T-helper 17 cell (primary cell): ENCODE data around the gene SLC35F3. TPM values are rescaled to one million over a fixed set of nuclear protein-coding genes. Genes with fewer than 3 reads are reported as not detected.

Source experiments
- ATAC-seq: fragments of 150-1000 bp; cut with Tn5 transposase; 2 replicates; pipeline ENCODE4 v1.10.0; 2021; ENCODE audit warnings: mild to moderate bottlenecking, moderate library complexity
- DNase-seq, 3 donors: peaks; one replicate each; pipeline versions ENCODE4 v3.0.0 to v3.0.0-alpha.2; 2020 to 2021
- H3K9me3 ChIP-seq: one replicate; pipeline ENCODE4 v1.7.0; 2013; ENCODE audit warnings: low read length, mild to moderate bottlenecking; ENCODE audit not compliant: control insufficient read depth, poor library complexity, severe bottlenecking
- H3K27ac Mint-ChIP-seq: one replicate; pipeline ENCODE4 v1.8.0; 2022; ENCODE audit warnings: mild to moderate bottlenecking, moderate library complexity, mixed read lengths
- H3K27me3 Mint-ChIP-seq: one replicate; pipeline ENCODE4 v1.8.0; 2022; ENCODE audit warnings: mixed read lengths
- H3K36me3 Mint-ChIP-seq: one replicate; pipeline ENCODE4 v1.8.0; 2022; ENCODE audit warnings: low read depth, mixed read lengths
- H3K4me1 Mint-ChIP-seq: one replicate; pipeline ENCODE4 v1.8.0; 2022; ENCODE audit warnings: mild to moderate bottlenecking, mixed read lengths
- H3K4me3 Mint-ChIP-seq: one replicate; pipeline ENCODE4 v1.8.0; 2022; ENCODE audit warnings: mild to moderate bottlenecking, moderate library complexity, mixed read lengths
- total RNA-seq, 4 donors: library from RNA in 2 of 4; stranded (reverse) in 2 of 4; gene quantifications; one replicate each; pipeline ENCODE4 v1.2.3 and lab custom pipeline; 2022 to 2026

SLC35F3 gene
- under 1 TPM in 1 of 2 donors, not detected in 1; 0.10 TPM for total RNA-seq
- 0.83 to 1.3 reads per million in 2 donors for total RNA-seq (lab: John Stamatoyannopoulos, UW)

GRCh38 chr1:233904633-233905415 is at the start of gene SLC35F3:
TSS of gene SLC35F3 (plus strand) at chr1:233904676.
- peaks cover 52% of the 10 kb centered on the region for H3K27me3 Mint-ChIP-seq
- DNase-seq (no peak), ATAC-seq (no peak)
- peak within 1 kb of the TSS; percentile 10 for H3K4me3 Mint-ChIP-seq
- no peaks in the 10 kb centered on the region for H3K4me1 Mint-ChIP-seq
- H3K27ac Mint-ChIP-seq, result no peak within 1 kb of the TSS
- H3K9me3 ChIP-seq, result no peaks in the 10 kb centered on the region
- peaks cover 2% of the 10 kb centered on the region for H3K36me3 Mint-ChIP-seq

GRCh38 chr1:233859446-233859845 is 45.0 kb upstream of the SLC35F3 start:
- Mint-ChIP-seq H3K4me3 (no peak overlapping the region), H3K27ac (no peak overlapping the region), H3K4me1 (no peaks in the 10 kb centered on the region), H3K27me3 (peaks cover 9% of the 10 kb centered on the region), H3K36me3 (no peaks in the 10 kb centered on the region)
- no peak for DNase-seq
- H3K9me3 ChIP-seq, result no peaks in the 10 kb centered on the region
- ATAC-seq, result no peak

- H3K9me3 ChIP-seq, result no peaks in the 10 kb centered on the region
- no peak for ATAC-seq
- no peak for DNase-seq
- Mint-ChIP-seq H3K27me3 (no peaks in the 10 kb centered on the region), H3K4me1 (no peaks in the 10 kb centered on the region), H3K36me3 (no peaks in the 10 kb centered on the region), H3K4me3 (no peak overlapping the region), H3K27ac (no peak overlapping the region)
Measured at GRCh38 chr1:233863901-233864545, 40.5 kb upstream of the SLC35F3 start.

- no peaks in the 10 kb centered on the region for H3K4me1 Mint-ChIP-seq
- no peaks in the 10 kb centered on the region for H3K36me3 Mint-ChIP-seq
- H3K27ac Mint-ChIP-seq, result no peak overlapping the region
- H3K9me3 ChIP-seq, result no peaks in the 10 kb centered on the region
- no peak for ATAC-seq
- H3K4me3 Mint-ChIP-seq, result no peak overlapping the region
- no peaks in the 10 kb centered on the region for H3K27me3 Mint-ChIP-seq
- no peak for DNase-seq
Measured at GRCh38 chr1:233864578-233864977, 39.9 kb upstream of the SLC35F3 start.

GRCh38 chr1:233865216-233865615 is 39.3 kb upstream of the SLC35F3 start:
- no peaks in the 10 kb centered on the region for H3K27me3 Mint-ChIP-seq
- no peaks in the 10 kb centered on the region for H3K4me1 Mint-ChIP-seq

GRCh38 chr1:233865902-233866301 is 38.6 kb upstream of the SLC35F3 start:
- no peak overlapping the region for H3K27ac Mint-ChIP-seq
- H3K4me3 Mint-ChIP-seq, result no peak overlapping the region
- DNase-seq, result no peak
- H3K36me3 Mint-ChIP-seq, result no peaks in the 10 kb centered on the region
- no peaks in the 10 kb centered on the region for H3K9me3 ChIP-seq
- H3K4me1 Mint-ChIP-seq, result no peaks in the 10 kb centered on the region
- ATAC-seq, result no peak
- no peaks in the 10 kb centered on the region for H3K27me3 Mint-ChIP-seq

More at GRCh38 chr1:233865216-233865615, 39.3 kb upstream of the SLC35F3 start:
- Mint-ChIP-seq H3K27ac (no peak overlapping the region), H3K36me3 (no peaks in the 10 kb centered on the region), H3K4me3 (no peak overlapping the region)
- no peak for DNase-seq
- ATAC-seq, result no peak
- no peaks in the 10 kb centered on the region for H3K9me3 ChIP-seq

- no peaks in the 10 kb centered on the region for H3K9me3 ChIP-seq
- Mint-ChIP-seq H3K4me3 (no peak overlapping the region), H3K27me3 (no peaks in the 10 kb centered on the region), H3K4me1 (no peaks in the 10 kb centered on the region), H3K27ac (no peak overlapping the region), H3K36me3 (no peaks in the 10 kb centered on the region)
- ATAC-seq (no peak), DNase-seq (no peak)
Measured at GRCh38 chr1:233867028-233867427, 37.4 kb upstream of the SLC35F3 start.

- H3K4me3 Mint-ChIP-seq, result no peak overlapping the region
- ATAC-seq (no peak), DNase-seq (no peak)
- H3K4me1 Mint-ChIP-seq, result no peaks in the 10 kb centered on the region
- H3K36me3 Mint-ChIP-seq, result no peaks in the 10 kb centered on the region
- H3K27ac Mint-ChIP-seq, result no peak overlapping the region
- H3K27me3 Mint-ChIP-seq, result no peaks in the 10 kb centered on the region
- H3K9me3 ChIP-seq, result no peaks in the 10 kb centered on the region
Measured at GRCh38 chr1:233868461-233868860, 36.0 kb upstream of the SLC35F3 start.

- Mint-ChIP-seq H3K4me3 (no peak overlapping the region), H3K27ac (no peak overlapping the region), H3K36me3 (no peaks in the 10 kb centered on the region), H3K4me1 (no peaks in the 10 kb centered on the region), H3K27me3 (no peaks in the 10 kb centered on the region)
- ATAC-seq, result no peak
- no peak for DNase-seq
- no peaks in the 10 kb centered on the region for H3K9me3 ChIP-seq
Measured at GRCh38 chr1:233869680-233870079, 34.8 kb upstream of the SLC35F3 start.

- no peaks in the 10 kb centered on the region for H3K9me3 ChIP-seq
- ATAC-seq (no peak), DNase-seq (no peak)
- Mint-ChIP-seq H3K27ac (no peak overlapping the region), H3K4me1 (no peaks in the 10 kb centered on the region), H3K27me3 (no peaks in the 10 kb centered on the region), H3K36me3 (no peaks in the 10 kb centered on the region), H3K4me3 (no peak overlapping the region)
Measured at GRCh38 chr1:233873666-233874065, 30.8 kb upstream of the SLC35F3 start.

GRCh38 chr1:233879841-233880240 is 24.6 kb upstream of the SLC35F3 start:
- H3K27ac Mint-ChIP-seq, result no peak overlapping the region
- H3K9me3 ChIP-seq, result no peaks in the 10 kb centered on the region
- no peaks in the 10 kb centered on the region for H3K4me1 Mint-ChIP-seq
- H3K27me3 Mint-ChIP-seq, result peaks cover 5% of the 10 kb centered on the region
- DNase-seq (no peak), ATAC-seq (no peak)
- H3K36me3 Mint-ChIP-seq, result no peaks in the 10 kb centered on the region
- no peak overlapping the region for H3K4me3 Mint-ChIP-seq

- peaks cover 5% of the 10 kb centered on the region for H3K27me3 Mint-ChIP-seq
- no peaks in the 10 kb centered on the region for H3K9me3 ChIP-seq
- H3K4me3 Mint-ChIP-seq, result no peak overlapping the region
- ATAC-seq (no peak), DNase-seq (no peak)
- no peaks in the 10 kb centered on the region for H3K4me1 Mint-ChIP-seq
- H3K27ac Mint-ChIP-seq, result no peak overlapping the region
- H3K36me3 Mint-ChIP-seq, result no peaks in the 10 kb centered on the region
Measured at GRCh38 chr1:233883671-233884070, 20.8 kb upstream of the SLC35F3 start.

GRCh38 chr1:233884461-233885151 is 19.9 kb upstream of the SLC35F3 start:
- ATAC-seq (no peak), DNase-seq (no peak)
- no peak overlapping the region for H3K27ac Mint-ChIP-seq
- H3K27me3 Mint-ChIP-seq, result peaks cover 5% of the 10 kb centered on the region
- no peak overlapping the region for H3K4me3 Mint-ChIP-seq
- H3K36me3 Mint-ChIP-seq, result no peaks in the 10 kb centered on the region
- no peaks in the 10 kb centered on the region for H3K9me3 ChIP-seq
- H3K4me1 Mint-ChIP-seq, result no peaks in the 10 kb centered on the region
